PC-9 (cell line): ENCODE results near the gene CFAP20DC. TPM values are rescaled to one million over a fixed set of nuclear protein-coding genes. Genes with fewer than 3 reads are reported as not detected.

Experiments
- BruUV-seq: library from RNA; stranded (reverse); fragments of 400-500 nt; replicated peaks from 2 replicates; lab custom pipeline; 2021; lab: Mats Ljungman, UMichigan
- CTCF ChIA-PET: fragments of 300-600 bp; sonication (Branson Sonifier 250); formaldehyde crosslinking; loops from one replicate; lab custom pipeline; 2022; ENCODE audit warnings: antibody characterized with exemption; lab: Charles Lee
- POLR2A ChIA-PET: fragments of 300-600 bp; sonication (Branson Sonifier 250); formaldehyde crosslinking; loops from one replicate; lab custom pipeline; 2022; ENCODE audit warnings: antibody characterized with exemption; ENCODE audit not compliant: unreplicated experiment; lab: Charles Lee
- DNase-seq, 2 experiments: peaks; one replicate each; pipeline versions ENCODE4 v3.0.0 to v3.0.0-alpha.2; 2015 to 2022; ENCODE audit warnings: mixed read lengths in 1 of 2
- H2AFZ ChIP-seq: fragments of 200-600 bp; sonication (generic); 2 replicates; pipeline ENCODE4 v1.8.1; 2017; ENCODE audit warnings: antibody characterized with exemption
- H3F3A ChIP-seq: fragments of 200-600 bp; sonication (generic); 2 replicates; pipeline ENCODE4 v1.8.1; 2017; ENCODE audit warnings: antibody characterized with exemption, mild to moderate bottlenecking, low read depth; ENCODE audit not compliant: insufficient read depth
- H3K27ac ChIP-seq: fragments of 200-600 bp; sonication (generic); 2 replicates; pipeline ENCODE4 v1.6.1; 2016; ENCODE audit warnings: mixed run types
- H3K27me3 ChIP-seq: fragments of 200-600 bp; sonication (generic); 2 replicates; pipeline ENCODE4 v1.6.1; 2016; ENCODE audit warnings: low read depth, mixed run types; ENCODE audit not compliant: insufficient read depth
- H3K36me3 ChIP-seq: fragments of 200-600 bp; sonication (generic); 2 replicates; pipeline ENCODE4 v1.6.1; 2016; ENCODE audit warnings: low read depth, mixed run types
- H3K4me1 ChIP-seq: fragments of 200-600 bp; sonication (generic); replicated peaks from 2 replicates; pipeline ENCODE4 v1.6.1; 2016; ENCODE audit warnings: mixed run types; ENCODE audit not compliant: insufficient read depth
- H3K4me2 ChIP-seq: fragments of 200-600 bp; sonication (generic); 2 replicates; pipeline ENCODE4 v1.6.1; 2017; ENCODE audit warnings: mixed run types
- H3K4me3 ChIP-seq: fragments of 200-600 bp; sonication (generic); 2 replicates; pipeline ENCODE4 v1.6.1; 2016; ENCODE audit warnings: mixed run types
- H3K79me2 ChIP-seq: fragments of 200-600 bp; sonication (generic); 2 replicates; pipeline ENCODE4 v1.6.1; 2017; ENCODE audit warnings: low read depth, mixed run types
- H3K9me2 ChIP-seq: fragments of 200-600 bp; sonication (generic); 2 replicates; pipeline ENCODE4 v1.8.1; 2017; ENCODE audit warnings: mild to moderate bottlenecking; ENCODE audit not compliant: insufficient read depth
- H3K9me3 ChIP-seq: fragments of 200-600 bp; sonication (generic); 2 replicates; pipeline ENCODE4 v1.8.1; 2016; ENCODE audit warnings: low read depth; ENCODE audit not compliant: insufficient read depth
- H4K20me1 ChIP-seq: fragments of 200-600 bp; sonication (generic); 2 replicates; pipeline ENCODE4 v1.8.1; 2017; ENCODE audit not compliant: insufficient read depth
- CTCF ChIP-seq: fragments of 200-600 bp; sonication (generic); conservative IDR thresholded peaks from 2 replicates; pipeline ENCODE4 v1.6.1; 2017; ENCODE audit warnings: mixed run types, antibody characterized with exemption, mild to moderate bottlenecking, moderate library complexity
- EZH2 ChIP-seq: fragments of 200-600 bp; sonication (generic); IDR thresholded peaks from 2 replicates; pipeline ENCODE4 v1.8.0; 2017; ENCODE audit warnings: antibody characterized with exemption, low read depth
- intact Hi-C: fragments of 100-400 bp; cut with micrococcal nuclease; formaldehyde crosslinking; loops from one replicate; pipeline ENCODE4 v1.10.0; 2022; ENCODE audit not compliant: unreplicated experiment
- total RNA-seq: library from RNA; stranded (reverse); gene quantifications from 2 replicates; pipeline ENCODE4 v1.2.3, GENCODE V29; 2021

The CFAP20DC gene
- total RNA-seq, 1 experiment from 2014 or later: 6.7 TPM

DNA sequence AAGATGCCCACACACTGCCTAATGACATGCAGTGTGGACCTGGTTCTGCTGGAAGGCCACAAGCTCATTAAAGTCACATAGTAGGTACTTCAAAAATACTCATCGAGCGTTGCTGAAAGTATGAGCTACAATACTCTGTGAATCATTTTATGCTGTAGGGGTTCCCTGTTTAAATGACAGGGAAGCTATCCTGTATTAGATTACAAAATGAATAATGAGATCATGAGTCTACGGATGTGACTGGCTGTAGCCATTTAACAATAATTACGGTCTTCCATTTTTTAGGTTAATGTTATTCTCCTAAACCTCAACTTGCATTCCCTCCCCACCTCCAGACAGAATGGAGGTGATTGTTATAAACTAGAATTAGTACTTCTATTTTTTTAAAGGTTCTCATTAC, 255.1 kb downstream of the CFAP20DC start:
- intact Hi-C loops: no loop called here
- BruUV-seq: no TSS peak
- no peaks in the 10 kb centered on the region for H4K20me1 ChIP-seq

GRCh38 chr3:58793938-58794337, 255.9 kb downstream of the CFAP20DC start:
- Histone ChIP-seq H3F3A (no peaks in the 10 kb centered on the region), H3K9me3 (no peaks in the 10 kb centered on the region), H3K27me3 (no peaks in the 10 kb centered on the region), H3K4me1 (no peaks in the 10 kb centered on the region), H3K79me2 (no peaks in the 10 kb centered on the region), H3K4me3 (no peak overlapping the region), H3K9me2 (no peaks in the 10 kb centered on the region), H3K36me3 (no peaks in the 10 kb centered on the region), H2AFZ (no peak overlapping the region), H3K27ac (no peak overlapping the region), H4K20me1 (no peaks in the 10 kb centered on the region), H3K4me2 (no peak overlapping the region)
- intact Hi-C loops: no loop called here
- TF ChIP-seq CTCF: no peak
- no peak for TF ChIP-seq EZH2
- BruUV-seq: no TSS peak
- CTCF ChIA-PET: no interaction called here
- DNase-seq: no peak
- POLR2A ChIA-PET: no interaction called here

More for the DNA sequence above, 255.1 kb downstream of the CFAP20DC start:
- Histone ChIP-seq H3K27ac (no peak overlapping the region), H3K79me2 (no peaks in the 10 kb centered on the region), H3F3A (no peaks in the 10 kb centered on the region), H3K4me1 (no peaks in the 10 kb centered on the region), H3K4me3 (no peak overlapping the region), H3K4me2 (no peak overlapping the region), H3K36me3 (no peaks in the 10 kb centered on the region), H3K9me2 (no peaks in the 10 kb centered on the region), H2AFZ (no peak overlapping the region), H3K27me3 (no peaks in the 10 kb centered on the region), H3K9me3 (no peaks in the 10 kb centered on the region)
- POLR2A ChIA-PET: no interaction called here
- CTCF ChIA-PET: no interaction called here
- DNase-seq: no peak
- TF ChIP-seq CTCF (no peak), EZH2 (no peak)

DNA sequence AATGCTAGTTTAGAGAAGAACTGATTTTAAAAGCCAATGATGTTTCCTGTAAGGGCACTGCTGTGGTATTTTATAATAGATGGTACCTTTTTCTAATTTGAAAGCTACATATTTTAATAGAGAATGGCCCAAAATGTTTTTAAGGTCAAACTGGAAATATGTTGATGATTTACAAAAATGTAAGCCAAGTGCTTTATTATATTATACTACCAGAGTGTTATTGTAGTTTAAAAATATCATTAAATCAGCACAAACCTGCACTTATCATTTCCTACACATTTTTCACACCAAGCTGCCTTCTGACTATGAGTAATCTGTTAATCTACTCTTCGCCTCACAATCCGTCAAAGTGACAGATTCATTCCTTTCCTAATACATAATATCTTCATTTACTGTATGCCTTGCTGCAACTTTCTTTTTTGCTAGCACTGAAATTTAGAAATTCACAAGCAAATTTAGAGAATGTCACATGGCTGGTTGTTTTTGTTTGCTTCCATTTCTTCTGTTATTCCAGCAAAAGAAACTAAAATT, 256.8 kb downstream of the CFAP20DC start:
- ChIA-PET POLR2A (no interaction called here), CTCF (no interaction called here)
- Histone ChIP-seq H3K27ac (no peak overlapping the region), H3F3A (no peaks in the 10 kb centered on the region), H3K9me2 (no peaks in the 10 kb centered on the region), H3K27me3 (no peaks in the 10 kb centered on the region), H3K4me2 (no peak overlapping the region), H3K9me3 (no peaks in the 10 kb centered on the region), H3K79me2 (no peaks in the 10 kb centered on the region), H3K4me3 (no peak overlapping the region), H3K36me3 (no peaks in the 10 kb centered on the region), H3K4me1 (no peaks in the 10 kb centered on the region), H2AFZ (no peak overlapping the region), H4K20me1 (no peaks in the 10 kb centered on the region)
- no peak for DNase-seq
- intact Hi-C loops: no loop called here
- no TSS peak for BruUV-seq
- no peak for TF ChIP-seq EZH2
- TF ChIP-seq CTCF: no peak
